HepG2 (cell line): ENCODE data around the gene KIAA0319L. TPM values are rescaled to one million over a fixed set of nuclear protein-coding genes. Genes with fewer than 3 reads are reported as not detected.

ENCODE experiments used
- ELF3 ChIP-seq: IDR thresholded peaks from 2 replicates; pipeline ENCODE4 v1.6.1; 2016; ENCODE audit warnings: missing genetic modification reagents, missing compliant biosample characterization
- FIP1L1 ChIP-seq: fragments of 200-400 bp; formaldehyde crosslinking; IDR thresholded peaks from 2 replicates; pipeline ENCODE4 v1.6.1; 2018; ENCODE audit warnings: low read depth, mild to moderate bottlenecking, low read length, moderate library complexity, borderline replicate concordance; ENCODE audit not compliant: insufficient read depth
- GRHL1 ChIP-seq: sonication (generic); formaldehyde crosslinking; conservative IDR thresholded peaks from 2 replicates; pipeline ENCODE4 v1.8.0; 2022; ENCODE audit warnings: missing genetic modification reagents
- HIVEP1 ChIP-seq: sonication (generic); formaldehyde crosslinking; IDR thresholded peaks from 2 replicates; pipeline ENCODE4 v1.4.0; 2020; ENCODE audit warnings: mild to moderate bottlenecking, missing genetic modification reagents
- KMT2B ChIP-seq: IDR thresholded peaks from 2 replicates; pipeline ENCODE4 v1.6.1; 2016; ENCODE audit warnings: missing genetic modification reagents, missing compliant biosample characterization
- NCOA1 ChIP-seq: sonication (generic); formaldehyde crosslinking; IDR thresholded peaks from 2 replicates; pipeline ENCODE4 v1.9.0; 2021; ENCODE audit warnings: missing genetic modification reagents
- STAG1 ChIP-seq: sonication (generic); formaldehyde crosslinking; IDR thresholded peaks from 2 replicates; pipeline ENCODE4 v1.4.0; 2020; ENCODE audit warnings: missing genetic modification reagents
- TEAD2 ChIP-seq: sonication (generic); formaldehyde crosslinking; IDR thresholded peaks from 2 replicates; pipeline ENCODE4 v1.9.0; 2021; ENCODE audit warnings: missing genetic modification reagents
- TEAD3 ChIP-seq: optimal IDR thresholded peaks from 2 replicates; pipeline ENCODE3; 2016; ENCODE audit warnings: borderline replicate concordance
- ZMYM4 ChIP-seq: sonication (generic); formaldehyde crosslinking; IDR thresholded peaks from 2 replicates; pipeline ENCODE4 v1.8.1; 2023; ENCODE audit warnings: mild to moderate bottlenecking, missing genetic modification reagents
- ZNF143 ChIP-seq: sonication (generic); formaldehyde crosslinking; IDR thresholded peaks from 2 replicates; pipeline ENCODE4 v1.4.0; 2020; ENCODE audit warnings: missing genetic modification reagents
- ZNF235 ChIP-seq: sonication (generic); formaldehyde crosslinking; IDR thresholded peaks from 2 replicates; pipeline ENCODE4 v1.8.1; 2023; ENCODE audit warnings: mild to moderate bottlenecking, missing genetic modification reagents, borderline replicate concordance
- ZNF318 ChIP-seq: sonication (generic); formaldehyde crosslinking; IDR thresholded peaks from 2 replicates; pipeline ENCODE4 v1.4.0; 2020; ENCODE audit warnings: mild to moderate bottlenecking, missing genetic modification reagents
- ZNF350 ChIP-seq: sonication (generic); formaldehyde crosslinking; IDR thresholded peaks from 2 replicates; pipeline ENCODE4 v1.4.0; 2020; ENCODE audit warnings: mild to moderate bottlenecking, low read depth, missing genetic modification reagents, borderline replicate concordance
- ZNF496 ChIP-seq: sonication (generic); formaldehyde crosslinking; IDR thresholded peaks from 2 replicates; pipeline ENCODE4 v1.8.1; 2023; ENCODE audit warnings: mild to moderate bottlenecking, moderate library complexity, missing genetic modification reagents; ENCODE audit not compliant: insufficient replicate concordance
- ZNF607 ChIP-seq: sonication (generic); formaldehyde crosslinking; IDR thresholded peaks from 2 replicates; pipeline ENCODE4 v1.5.1; 2020; ENCODE audit warnings: missing genetic modification reagents, mild to moderate bottlenecking, borderline replicate concordance
- polyA plus RNA-seq, 8 experiments: library from polyadenylated mRNA; depleted of rRNA in 3 of 8; stranded (reverse) in 7 of 8; unstranded in 1 of 8; fragments of >200 nt; fragmentation: Illumina TruSeq in 4 of 8; extraction: Trizol in 4 of 8; gene quantifications; 2 replicates each; pipeline versions ENCODE4 v1.2.1 to v1.2.3, GENCODE V29; 2011 to 2016; ENCODE audit warnings: low read depth in 4 of 8, missing spikeins in 1 of 8, mixed read lengths in 1 of 8; ENCODE audit not compliant: insufficient read depth in 1 of 8
- total RNA-seq, 5 experiments: library from RNA; depleted of rRNA; stranded (reverse); fragments of >200 nt; fragmentation: Illumina TruSeq; extraction: Trizol; gene quantifications; 2 replicates each; pipeline ENCODE4 v1.2.3, GENCODE V29; 2016; ENCODE audit warnings: low read depth in 1 of 5
- TF ChIP-seq, protein P1 (sequence below): sonication (generic); formaldehyde crosslinking; IDR thresholded peaks from 2 replicates; pipeline ENCODE4 v1.4.0; 2020; ENCODE audit warnings: missing genetic modification reagents

The KIAA0319L gene
- total and polyA plus RNA-seq, 2 of the 13 experiments (the other 11 are each of a cell fraction or from before 2014, with no cell fraction given), result 33.4 to 82.6 TPM

- no peak for TF ChIP-seq GRHL1 (CRISPR knock-in tag)
- TF ChIP-seq ZMYM4, result no peak
- TF ChIP-seq STAG1 (CRISPR knock-in tag), result no peak
- TF ChIP-seq HIVEP1, result no peak
- no peak for TF ChIP-seq TEAD2 (CRISPR knock-in tag)
- no peak for TF ChIP-seq KMT2B (CRISPR knock-in tag)
- TF ChIP-seq ZNF143 (CRISPR knock-in tag), result no peak
- TF ChIP-seq TEAD3 (CRISPR knock-in tag), result no peak
- no peak; the same call in 1 of the 2 replicates for TF ChIP-seq ELF3 (CRISPR knock-in tag)
- no peak for TF ChIP-seq FIP1L1
- TF ChIP-seq ZNF235 (CRISPR knock-in tag), result no peak
- TF ChIP-seq ZNF350 (CRISPR knock-in tag), result no peak
- no peak for TF ChIP-seq ZNF496 (CRISPR knock-in tag)
- no peak for TF ChIP-seq NCOA1
- TF ChIP-seq, protein P1, sequence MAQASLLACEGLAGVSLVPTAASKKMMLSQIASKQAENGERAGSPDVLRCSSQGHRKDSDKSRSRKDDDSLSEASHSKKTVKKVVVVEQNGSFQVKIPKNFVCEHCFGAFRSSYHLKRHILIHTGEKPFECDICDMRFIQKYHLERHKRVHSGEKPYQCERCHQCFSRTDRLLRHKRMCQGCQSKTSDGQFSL (CRISPR knock-in tag), result no peak
- no peak for TF ChIP-seq ZNF318
- TF ChIP-seq ZNF607 (CRISPR knock-in tag), result no peak
Measured at GRCh38 chr1:35555601-35556477, 1.4 kb downstream of the KIAA0319L start (continued).
